ENCODE measurements around the gene POLG.

Gene POLG

GRCh38 chr15:89327113-89327512 lies 7.5 kb downstream of the POLG start:
- no peaks in the 10 kb centered on the region for H3K9me3 Mint-ChIP-seq
- TF ChIP-seq CTCF (IDR thresholded peaks at IDR 0.05; ENCODE audit: unreplicated experiment in 3 of 3) = no peak
- H3K4me1 Mint-ChIP-seq = peaks cover 24% of the 10 kb centered on the region
- H3K27ac Mint-ChIP-seq = no peak overlapping the region
- H3K4me3 Mint-ChIP-seq = no peak overlapping the region
- H3K36me3 Mint-ChIP-seq (ENCODE audit: low read depth) = peaks cover 83% of the 10 kb centered on the region
- H3K27me3 Mint-ChIP-seq (ENCODE audit: low read depth) = no peaks in the 10 kb centered on the region

- Mint-ChIP-seq H3K27me3 (ENCODE audit: low read depth) (no peaks in the 10 kb centered on the region), H3K9me3 (no peaks in the 10 kb centered on the region), H3K36me3 (ENCODE audit: low read depth) (peaks cover 81% of the 10 kb centered on the region), H3K27ac (no peak overlapping the region), H3K4me3 (no peak overlapping the region), H3K4me1 (peaks cover 16% of the 10 kb centered on the region)
- no peak for TF ChIP-seq CTCF (IDR thresholded peaks at IDR 0.05; ENCODE audit: unreplicated experiment in 3 of 3)
Observed at GRCh38 chr15:89326316-89326715, 8.3 kb downstream of the POLG start.

DNA sequence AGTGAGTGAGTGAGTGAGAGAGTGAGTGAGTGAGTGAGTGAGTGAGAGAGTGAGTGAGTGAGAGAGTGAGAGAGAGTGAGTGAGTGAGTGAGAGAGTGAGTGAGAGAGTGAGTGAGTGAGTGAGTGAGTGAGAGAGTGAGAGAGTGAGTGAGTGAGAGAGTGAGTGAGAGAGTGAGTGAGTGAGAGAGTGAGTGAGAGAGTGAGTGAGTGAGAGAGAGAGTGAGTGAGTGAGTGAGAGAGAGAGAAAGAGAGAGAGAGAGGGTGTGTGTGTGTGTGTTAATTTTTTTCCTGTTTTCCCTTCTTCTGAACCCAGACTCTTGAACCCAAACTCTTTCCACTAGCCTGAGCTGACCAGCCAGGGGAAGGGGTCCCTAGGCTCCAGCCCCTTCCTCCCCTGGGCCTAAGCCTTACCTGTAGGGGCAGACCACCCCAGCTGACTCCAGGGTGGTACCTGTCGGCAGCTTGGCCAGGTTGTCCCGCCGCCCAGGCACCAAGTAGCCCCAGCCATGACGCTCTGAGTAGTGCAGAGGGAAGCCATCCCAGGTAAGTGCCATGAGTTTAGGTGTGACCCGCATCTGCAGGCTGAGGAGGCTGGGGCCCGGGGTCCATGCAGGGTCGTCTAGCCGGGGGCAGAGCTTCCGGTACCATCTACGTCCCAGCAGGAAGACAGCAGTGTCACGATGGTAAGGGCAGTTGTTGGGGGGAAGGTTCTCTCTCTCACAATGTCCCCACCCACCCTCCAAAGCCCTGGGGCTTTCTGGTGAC lies 9.4 kb downstream of the POLG start:
- no peak for TF ChIP-seq CTCF (IDR thresholded peaks at IDR 0.05; ENCODE audit: unreplicated experiment in 3 of 3)
- no peaks in the 10 kb centered on the region for H3K27me3 Mint-ChIP-seq (ENCODE audit: low read depth)

DNA sequence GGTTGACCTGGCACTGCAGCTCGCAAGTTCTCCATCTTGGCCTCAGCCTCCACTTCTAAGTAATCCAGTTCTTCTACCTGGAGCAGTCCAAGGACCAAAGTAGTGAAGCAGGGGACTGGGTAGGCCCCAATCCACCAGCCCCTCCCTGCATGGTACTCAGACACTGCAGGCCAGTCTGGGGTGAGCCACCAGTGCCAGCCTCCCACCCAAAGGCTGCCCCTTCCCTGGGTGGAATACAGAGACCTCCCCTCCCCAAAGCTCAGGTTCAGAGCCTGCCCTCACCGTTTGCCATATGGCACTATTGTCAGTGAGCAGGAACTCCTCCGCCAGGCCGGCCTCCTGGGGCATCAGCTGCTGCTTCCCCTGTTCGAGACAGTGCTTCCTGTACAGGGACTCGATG lies 10.8 kb downstream of the POLG start:
- peaks cover 76% of the 10 kb centered on the region for H3K36me3 Mint-ChIP-seq (ENCODE audit: low read depth)
- no peaks in the 10 kb centered on the region for H3K9me3 Mint-ChIP-seq
- no peak for TF ChIP-seq CTCF (IDR thresholded peaks at IDR 0.05; ENCODE audit: unreplicated experiment in 3 of 3)
- H3K4me3 Mint-ChIP-seq = no peak overlapping the region
- H3K27ac Mint-ChIP-seq = no peak overlapping the region
- no peaks in the 10 kb centered on the region for H3K27me3 Mint-ChIP-seq (ENCODE audit: low read depth)
- H3K4me1 Mint-ChIP-seq = no peaks in the 10 kb centered on the region

More for the DNA sequence above, 9.4 kb downstream of the POLG start:
- H3K9me3 Mint-ChIP-seq = no peaks in the 10 kb centered on the region
- H3K4me3 Mint-ChIP-seq = no peak overlapping the region
- no peak overlapping the region for H3K27ac Mint-ChIP-seq
- peaks cover 5% of the 10 kb centered on the region for H3K4me1 Mint-ChIP-seq
- H3K36me3 Mint-ChIP-seq (ENCODE audit: low read depth) = peaks cover 77% of the 10 kb centered on the region

- TF ChIP-seq CTCF (IDR thresholded peaks at IDR 0.05; ENCODE audit: unreplicated experiment in 3 of 3) = no peak
Observed at GRCh38 chr15:89322822-89323221, 11.8 kb downstream of the POLG start.

More at GRCh38 chr15:89322822-89323221, 11.8 kb downstream of the POLG start:
- H3K4me1 Mint-ChIP-seq = no peaks in the 10 kb centered on the region
- peaks cover 77% of the 10 kb centered on the region for H3K36me3 Mint-ChIP-seq (ENCODE audit: low read depth)
- H3K27ac Mint-ChIP-seq = no peak overlapping the region
- no peaks in the 10 kb centered on the region for H3K27me3 Mint-ChIP-seq (ENCODE audit: low read depth)
- no peaks in the 10 kb centered on the region for H3K9me3 Mint-ChIP-seq
- H3K4me3 Mint-ChIP-seq = no peak overlapping the region
